ENCODE measurements around the gene CASQ2.
A peak's percentile ranks its signal among the peaks of the same experiment; 100 is the strongest.
"Not testable (repeated sequence)": the region's sequence is repeated elsewhere in the genome, so short reads cannot be mapped to it uniquely, and the experiment has no call there.

Gene CASQ2

GRCh38 chr1:115780655-115781054 lies 12.1 kb upstream of the CASQ2 start:
- not testable (repeated sequence) for FAIRE-seq

GRCh38 chr1:115779075-115779474 lies 10.6 kb upstream of the CASQ2 start:
- not testable (repeated sequence) for FAIRE-seq

- peak; percentile 93 for FAIRE-seq
Observed at GRCh38 chr1:115771847-115772457, 3.4 kb upstream of the CASQ2 start.

- no peak for FAIRE-seq
Observed at GRCh38 chr1:115771094-115771846, 2.8 kb upstream of the CASQ2 start.

- FAIRE-seq: no peak
Observed at GRCh38 chr1:115767403-115767802, 1.1 kb downstream of the CASQ2 start.

GRCh38 chr1:115765091-115765490 lies 3.4 kb downstream of the CASQ2 start:
- FAIRE-seq: no peak

GRCh38 chr1:115764541-115764940 lies 4.0 kb downstream of the CASQ2 start:
- FAIRE-seq: no peak

GRCh38 chr1:115762779-115763178 lies 5.7 kb downstream of the CASQ2 start:
- FAIRE-seq: no peak

- FAIRE-seq: no peak
Observed at GRCh38 chr1:115761601-115762302, 6.8 kb downstream of the CASQ2 start.

- no peak for FAIRE-seq
Observed at GRCh38 chr1:115757856-115758255, 10.7 kb downstream of the CASQ2 start.

- no peak for FAIRE-seq
Observed at GRCh38 chr1:115757326-115757725, 11.2 kb downstream of the CASQ2 start.

- no peak for FAIRE-seq
Observed at GRCh38 chr1:115755456-115756370, 12.8 kb downstream of the CASQ2 start.

GRCh38 chr1:115753830-115754229 lies 14.7 kb downstream of the CASQ2 start:
- FAIRE-seq: no peak

- FAIRE-seq: no peak
Observed at GRCh38 chr1:115753361-115753760, 15.2 kb downstream of the CASQ2 start.

GRCh38 chr1:115748401-115749150 lies 19.9 kb downstream of the CASQ2 start:
- FAIRE-seq: no peak

GRCh38 chr1:115746021-115746690 lies 22.4 kb downstream of the CASQ2 start:
- no peak for FAIRE-seq

- FAIRE-seq: no peak
Observed at GRCh38 chr1:115744646-115745275, 23.8 kb downstream of the CASQ2 start.

- no peak for FAIRE-seq
Observed at GRCh38 chr1:115740811-115741210, 27.7 kb downstream of the CASQ2 start.

- no peak for FAIRE-seq
Observed at GRCh38 chr1:115732316-115732715, 36.2 kb downstream of the CASQ2 start.

- FAIRE-seq: no peak
Observed at GRCh38 chr1:115729756-115730155, 38.8 kb downstream of the CASQ2 start.

GRCh38 chr1:115728341-115728740 lies 40.2 kb downstream of the CASQ2 start:
- FAIRE-seq: no peak
